ENCODE measurements around the gene LYPD6B.

The LYPD6B gene

DNA sequence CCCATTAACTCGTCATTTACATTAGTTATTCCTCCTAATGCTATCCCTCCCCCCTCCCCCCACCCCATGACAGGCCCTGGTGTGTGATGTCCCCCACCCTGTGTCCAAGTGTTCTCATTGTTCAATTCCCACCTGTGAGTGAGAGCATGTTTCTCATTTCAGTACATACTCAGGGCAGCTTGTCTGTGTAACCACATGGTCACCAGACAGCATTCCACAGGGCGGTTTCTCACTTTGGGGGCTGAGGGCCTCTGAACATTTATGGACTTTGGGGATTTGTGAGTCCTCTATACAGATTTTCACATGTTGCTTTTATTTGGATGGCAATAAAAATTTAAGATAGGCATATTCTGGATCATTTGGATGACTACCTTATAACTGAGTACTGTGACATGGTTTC is 84.0 kb downstream of the LYPD6B start:
- TF ChIP-seq ZNF274 (IDR thresholded peaks at IDR 0.05; ENCODE audit: low read depth, low read length): no peak

DNA sequence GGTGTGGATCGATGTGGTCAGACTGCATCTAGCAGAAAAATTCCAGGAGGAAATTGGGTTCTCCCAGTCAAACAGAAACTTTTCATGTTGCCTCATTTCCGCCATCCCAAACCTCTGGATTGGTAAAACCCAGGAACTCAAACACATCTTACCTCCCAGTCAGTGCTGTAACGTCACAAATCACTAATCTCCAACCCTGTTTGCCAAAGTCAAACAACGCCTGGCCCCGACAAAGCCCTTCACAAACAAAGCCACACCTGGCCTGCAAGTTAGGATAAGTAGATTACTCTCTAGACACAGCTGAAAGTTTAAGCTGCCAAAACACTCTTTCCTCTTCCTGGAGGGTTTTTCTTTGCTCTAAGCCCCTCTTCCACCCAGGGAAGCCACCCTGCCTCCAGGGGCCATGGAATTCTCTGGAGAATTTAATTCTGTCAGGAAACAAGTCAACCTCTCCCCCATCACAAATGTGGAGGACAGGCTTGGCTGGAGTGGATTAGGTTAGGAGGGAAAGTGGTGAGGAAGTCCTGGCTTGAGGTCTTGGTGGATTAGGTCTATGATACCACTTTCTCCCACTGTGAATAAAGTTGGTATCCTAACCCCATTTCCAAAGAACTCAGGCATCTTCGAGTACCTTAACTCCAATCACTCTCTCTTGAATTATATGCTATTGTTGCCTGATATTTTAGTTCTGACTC is 86.7 kb downstream of the LYPD6B start:
- TF ChIP-seq ZNF274 (IDR thresholded peaks at IDR 0.05; ENCODE audit: low read depth, low read length): no peak
- no peak overlapping the region for H3K4me3 ChIP-seq (ENCODE audit: low read length)

More for the DNA sequence above, 84.0 kb downstream of the LYPD6B start:
- no peak overlapping the region for H3K4me3 ChIP-seq (ENCODE audit: low read length)

DNA sequence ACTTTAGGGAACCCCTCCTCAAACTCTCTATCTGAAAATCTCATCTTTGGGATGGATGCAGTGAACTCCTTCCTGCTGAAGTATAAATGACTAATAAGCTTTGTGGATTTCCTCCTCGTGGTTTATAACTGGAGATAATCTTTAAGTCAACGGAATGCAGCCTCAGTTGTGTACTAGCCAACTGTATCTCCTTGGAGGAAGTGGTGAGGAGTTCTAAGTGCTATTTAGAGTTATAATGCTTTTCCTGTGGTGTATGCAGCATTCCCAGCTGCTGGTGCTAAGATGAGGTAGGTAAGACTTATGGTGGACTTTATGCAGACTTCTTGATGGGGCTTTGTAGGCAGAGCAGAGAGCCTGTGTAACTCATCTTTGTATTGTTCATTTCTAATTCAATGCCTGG is 90.9 kb downstream of the LYPD6B start:
- TF ChIP-seq ZNF274 (IDR thresholded peaks at IDR 0.05; ENCODE audit: low read depth, low read length): no peak
- H3K4me3 ChIP-seq (ENCODE audit: low read length): no peak overlapping the region

DNA sequence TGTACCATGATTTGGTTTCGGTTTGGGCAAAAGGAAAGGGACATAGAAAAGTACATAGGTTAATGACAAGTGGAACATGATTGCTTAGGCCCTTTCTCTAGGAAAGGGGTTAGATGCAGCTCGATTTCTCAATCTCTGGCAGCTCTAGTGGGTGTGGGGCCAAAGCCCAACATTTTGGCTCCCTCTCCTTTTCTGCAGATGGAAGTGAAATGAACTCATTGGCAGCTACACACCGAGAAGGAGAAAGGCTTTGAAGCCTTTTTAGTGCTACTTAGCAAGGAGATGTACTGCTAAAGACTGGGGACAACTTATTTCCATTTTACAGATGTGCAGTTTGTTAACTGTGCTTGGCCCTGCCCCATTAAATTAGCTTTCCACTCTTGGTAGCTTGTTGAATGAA is 93.8 kb downstream of the LYPD6B start:
- H3K4me3 ChIP-seq (ENCODE audit: low read length): no peak overlapping the region
- no peak for TF ChIP-seq ZNF274 (IDR thresholded peaks at IDR 0.05; ENCODE audit: low read depth, low read length)

DNA sequence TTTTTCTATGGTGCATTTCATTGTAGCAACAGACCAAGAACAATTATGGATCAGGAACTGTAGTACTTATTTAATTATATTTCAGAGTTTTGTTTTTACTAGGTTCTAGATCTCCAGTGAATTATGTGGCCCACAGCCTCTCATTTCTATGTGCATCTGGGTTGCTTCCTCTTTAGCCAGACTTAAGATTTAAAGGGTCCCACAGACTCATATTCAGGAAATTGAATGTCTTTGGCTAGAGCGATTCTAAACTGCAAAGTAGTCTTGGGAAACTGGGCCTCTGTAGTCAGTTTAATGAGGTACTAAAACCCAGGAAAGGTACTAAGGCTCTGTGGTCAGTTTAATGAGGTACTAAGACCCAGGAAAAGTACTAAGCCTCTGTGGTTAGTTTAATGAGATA is 94.4 kb downstream of the LYPD6B start:
- no peak for TF ChIP-seq ZNF274 (IDR thresholded peaks at IDR 0.05; ENCODE audit: low read depth, low read length)
- no peak overlapping the region for H3K4me3 ChIP-seq (ENCODE audit: low read length)

DNA sequence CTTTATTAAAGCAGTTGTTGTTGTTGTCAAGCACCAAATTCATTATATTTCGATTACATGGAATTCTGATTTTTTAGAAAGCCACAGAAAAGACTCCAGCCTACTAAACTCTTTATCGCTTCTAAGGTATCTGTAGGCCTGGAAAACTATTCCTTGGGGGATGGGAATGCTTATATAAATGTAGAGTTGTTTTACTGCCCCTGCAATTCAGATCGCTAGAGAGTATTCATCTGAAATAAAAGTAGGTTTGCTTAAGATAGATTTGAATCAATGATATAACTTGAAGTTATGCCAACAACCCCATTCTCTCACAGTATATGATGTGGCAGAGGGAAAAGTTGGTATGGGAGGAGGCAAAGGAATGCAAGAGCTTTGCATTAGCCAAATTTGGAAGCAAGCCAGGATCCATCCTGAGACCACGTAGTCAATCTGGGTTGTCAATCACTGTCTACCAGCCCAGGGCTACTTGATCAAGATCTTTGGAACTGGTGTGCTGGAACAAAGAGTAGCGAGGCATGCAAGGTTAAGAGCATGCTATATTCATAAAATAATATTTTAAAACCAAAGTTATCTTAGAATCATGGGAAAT is 95.9 kb downstream of the LYPD6B start:
- TF ChIP-seq ZNF274 (IDR thresholded peaks at IDR 0.05; ENCODE audit: low read depth, low read length): no peak
- no peak overlapping the region for H3K4me3 ChIP-seq (ENCODE audit: low read length)

DNA sequence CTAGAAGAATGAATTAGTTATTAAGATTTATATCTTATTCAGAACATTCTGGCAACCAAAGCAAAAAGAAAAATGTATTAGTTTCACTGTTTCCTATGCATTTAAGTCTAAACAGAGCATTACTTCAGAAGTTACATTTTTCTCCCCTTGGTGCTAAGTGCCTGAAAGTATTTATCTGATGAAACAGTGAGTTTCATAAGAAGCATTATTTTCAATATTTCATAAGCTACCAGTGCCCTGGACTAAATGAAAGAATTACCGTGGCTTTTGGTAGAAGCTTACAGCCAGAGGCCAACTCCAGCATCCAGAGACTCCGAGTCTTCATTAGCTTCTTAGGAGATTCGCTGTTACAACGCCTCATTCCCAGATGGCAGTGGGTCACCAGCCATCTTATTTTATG is 97.6 kb downstream of the LYPD6B start:
- no peak for TF ChIP-seq ZNF274 (IDR thresholded peaks at IDR 0.05; ENCODE audit: low read depth, low read length)
- no peak overlapping the region for H3K4me3 ChIP-seq (ENCODE audit: low read length)

DNA sequence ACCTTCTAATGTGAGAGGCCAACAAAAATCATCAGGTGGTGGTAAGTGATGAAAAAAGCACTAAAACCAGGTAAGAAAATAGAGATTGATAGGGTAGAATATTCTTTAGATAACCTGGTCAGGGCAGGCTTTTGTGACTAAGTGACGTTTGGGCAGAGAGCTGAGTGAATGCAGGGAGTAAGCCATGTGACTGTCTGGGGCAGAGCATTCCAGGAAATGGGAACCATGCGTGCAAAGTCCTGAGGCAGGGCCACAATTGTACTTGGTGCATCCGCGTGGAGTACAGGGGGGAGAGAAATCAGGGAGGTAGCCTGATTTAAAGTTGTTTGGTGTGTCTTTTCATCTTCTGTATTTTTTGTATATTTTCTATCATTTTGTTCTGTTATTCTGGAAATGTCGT is 102.5 kb downstream of the LYPD6B start:
- TF ChIP-seq ZNF274 (IDR thresholded peaks at IDR 0.05; ENCODE audit: low read depth, low read length): no peak
- H3K4me3 ChIP-seq (ENCODE audit: low read length): no peak overlapping the region

DNA sequence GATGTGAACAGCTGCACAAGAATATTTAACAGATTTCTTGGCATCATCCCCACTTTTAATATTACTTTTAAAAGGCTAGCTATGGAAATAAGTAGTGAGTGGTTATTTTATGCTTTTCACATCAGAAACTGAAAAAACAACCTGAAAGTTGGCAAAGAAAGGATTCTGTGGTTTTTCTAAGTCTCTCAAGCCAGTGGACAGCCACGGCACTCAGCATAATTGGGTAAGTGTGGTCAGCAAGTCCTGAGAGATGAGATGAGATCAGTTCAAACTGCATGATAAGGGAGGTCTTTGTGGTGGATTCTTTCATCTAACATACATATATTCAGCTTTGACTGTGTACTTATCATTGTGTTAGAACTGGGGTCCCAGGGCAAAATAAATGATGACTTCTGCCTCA is 105.2 kb downstream of the LYPD6B start:
- no peak for TF ChIP-seq ZNF274 (IDR thresholded peaks at IDR 0.05; ENCODE audit: low read depth, low read length)
- no peak overlapping the region for H3K4me3 ChIP-seq (ENCODE audit: low read length)

DNA sequence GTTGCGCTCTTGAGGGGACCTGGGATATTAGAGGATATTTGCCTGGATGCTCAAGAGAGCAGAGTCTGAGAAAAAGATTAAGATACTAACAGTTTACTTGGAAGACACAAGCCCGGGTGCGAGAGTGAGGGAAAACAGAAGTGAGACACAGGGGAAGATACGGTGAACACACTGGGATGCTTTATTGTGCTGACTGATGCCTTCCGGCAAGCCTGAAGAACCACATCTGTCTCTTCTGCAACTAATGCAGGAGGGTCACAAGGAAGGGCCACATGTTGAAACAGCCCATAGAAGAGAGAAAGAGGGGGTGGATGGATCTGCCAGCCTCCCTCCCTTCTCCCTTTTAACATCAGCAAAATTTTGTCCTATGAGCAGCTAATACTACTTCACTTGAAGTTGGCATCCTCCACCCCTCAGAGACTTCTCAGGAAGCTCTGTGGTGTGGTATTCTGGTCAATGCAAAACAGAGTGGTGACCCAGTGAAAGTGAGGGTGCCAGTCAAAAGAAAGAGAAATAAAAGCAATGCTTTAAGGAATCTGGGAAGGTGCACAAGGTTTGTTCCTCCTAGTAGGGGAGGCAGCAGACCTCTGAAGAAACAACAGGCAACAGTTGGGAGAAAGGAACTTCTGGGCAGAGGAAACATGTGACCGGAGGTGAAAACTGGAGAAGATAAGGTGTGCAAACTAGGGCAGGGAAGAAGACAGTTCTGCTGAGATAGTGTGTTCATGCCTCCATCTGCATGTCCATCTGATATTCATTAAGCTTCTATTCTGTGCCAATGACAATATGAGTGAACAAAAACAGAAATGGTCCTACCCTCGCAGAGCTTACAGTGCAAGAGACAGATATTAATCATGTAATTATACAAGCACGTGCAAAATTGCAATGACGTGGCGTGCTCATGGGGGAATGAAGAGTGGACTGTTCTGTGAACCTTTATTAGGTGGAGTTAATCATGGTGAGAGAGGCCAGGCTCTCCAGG is 107.1 kb downstream of the LYPD6B start:
- TF ChIP-seq ZNF274 (IDR thresholded peaks at IDR 0.05; ENCODE audit: low read depth, low read length): no peak

DNA sequence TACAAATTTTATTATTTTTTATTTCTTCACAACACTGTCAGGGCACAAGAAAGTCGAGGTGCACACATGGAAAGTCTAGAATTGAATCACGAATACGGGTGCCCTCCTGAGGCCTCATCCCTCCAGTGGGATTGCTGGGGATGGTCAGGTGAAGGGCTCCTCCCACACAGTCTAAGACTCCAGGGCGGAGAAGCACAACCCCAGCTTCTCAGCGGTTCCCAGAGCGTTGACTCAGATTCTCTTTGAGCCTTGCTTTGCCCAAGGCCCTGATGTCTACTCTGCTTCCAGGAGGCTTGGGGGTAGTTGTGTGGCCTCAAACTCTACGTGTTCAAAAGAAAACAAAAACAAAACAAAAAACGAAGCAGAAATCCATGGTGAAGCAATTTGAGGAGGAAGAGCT is 108.4 kb downstream of the LYPD6B start:
- no peak overlapping the region for H3K4me3 ChIP-seq (ENCODE audit: low read length)
- TF ChIP-seq ZNF274 (IDR thresholded peaks at IDR 0.05; ENCODE audit: low read depth, low read length): no peak

More for the DNA sequence above, 107.1 kb downstream of the LYPD6B start:
- H3K4me3 ChIP-seq (ENCODE audit: low read length): no peak overlapping the region

DNA sequence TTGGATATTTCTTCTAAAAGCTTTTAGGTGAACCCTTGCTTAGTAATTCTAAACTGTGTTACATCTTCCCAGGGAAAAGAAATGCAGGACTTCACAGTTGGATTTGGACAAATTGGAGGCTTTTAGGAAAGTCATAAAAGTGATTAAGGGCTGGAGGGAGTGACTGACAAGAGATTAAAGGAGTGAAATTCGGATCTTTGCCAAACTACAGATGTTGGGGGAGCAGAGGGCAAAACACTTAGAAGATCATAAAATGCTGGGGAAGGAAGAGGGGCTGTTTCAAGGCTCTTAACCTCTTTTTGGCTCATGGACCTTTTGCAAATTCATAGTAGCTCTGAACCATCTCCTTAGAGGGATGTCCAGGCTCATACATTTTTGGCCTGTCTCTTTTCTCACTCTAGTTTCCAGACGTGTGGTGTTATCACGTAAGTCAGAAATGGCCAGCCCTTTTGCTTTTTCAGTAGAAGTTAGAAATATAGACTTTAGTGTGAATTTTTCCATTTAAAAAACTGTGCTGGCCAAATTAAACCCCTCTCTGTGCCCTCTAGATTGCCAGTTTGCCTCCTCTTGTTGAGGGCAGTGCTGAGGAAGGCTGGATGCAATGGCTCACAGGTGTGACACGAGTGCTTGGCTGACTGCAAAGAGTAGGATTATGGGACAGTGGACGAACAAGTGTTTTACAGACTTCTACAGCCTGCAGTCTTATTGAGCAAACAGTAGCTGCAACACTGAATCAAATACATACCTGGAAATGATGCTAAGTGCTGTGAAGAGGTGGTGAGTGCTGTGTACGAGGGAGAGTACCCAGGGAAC is 109.9 kb downstream of the LYPD6B start:
- TF ChIP-seq ZNF274 (IDR thresholded peaks at IDR 0.05; ENCODE audit: low read depth, low read length): no peak
- no peak overlapping the region for H3K4me3 ChIP-seq (ENCODE audit: low read length)

DNA sequence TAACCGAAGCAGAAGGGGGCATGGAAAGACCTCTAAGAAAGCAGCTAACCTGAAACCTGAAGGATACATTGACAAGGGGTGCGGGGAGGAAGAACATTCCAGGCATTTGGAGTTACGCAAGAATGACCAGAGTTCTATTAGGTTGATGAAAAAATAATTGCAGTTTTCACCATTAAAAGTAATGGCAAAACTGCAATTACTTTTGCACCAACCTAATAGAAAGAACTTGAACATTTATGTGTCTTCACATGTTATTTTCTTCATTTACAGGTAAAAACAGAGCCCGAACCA is 110.5 kb downstream of the LYPD6B start:
- no peak overlapping the region for H3K4me3 ChIP-seq (ENCODE audit: low read length)
- no peak for TF ChIP-seq ZNF274 (IDR thresholded peaks at IDR 0.05; ENCODE audit: low read depth, low read length)

DNA sequence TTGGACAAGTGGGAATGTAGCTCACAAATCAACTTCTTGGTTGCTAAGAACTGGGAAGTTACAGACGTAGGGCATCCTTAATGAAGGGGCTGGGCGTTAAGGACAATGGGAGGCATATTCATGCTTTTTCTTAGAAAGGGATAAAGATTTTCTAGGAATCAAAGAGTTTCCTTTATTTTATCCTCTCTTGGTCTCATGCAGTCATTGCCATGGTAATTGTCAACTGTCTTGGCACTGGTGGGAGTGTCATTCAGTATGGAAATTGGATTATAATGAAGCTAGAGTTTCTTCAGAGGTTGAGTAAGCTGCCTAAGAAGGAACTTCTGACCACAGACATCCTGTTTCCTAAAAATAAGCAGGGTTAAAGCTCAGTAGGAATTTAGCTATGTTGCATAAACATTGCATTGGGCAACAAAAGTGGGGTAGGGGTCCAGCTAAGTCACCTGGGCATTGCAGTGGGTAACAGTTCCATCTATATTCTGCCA is 114.0 kb downstream of the LYPD6B start:
- no peak for TF ChIP-seq ZNF274 (IDR thresholded peaks at IDR 0.05; ENCODE audit: low read depth, low read length)
- no peak overlapping the region for H3K4me3 ChIP-seq (ENCODE audit: low read length)

Data from GM08714 (cell line).